Fibroblast of the aortic adventitia (primary cell): ENCODE measurements around the gene NT5DC3. TPM values are rescaled to one million over a fixed set of nuclear protein-coding genes. Genes with fewer than 3 reads are reported as not detected.

Experiments
- DNase-seq: peaks from one replicate; pipeline ENCODE4 v3.0.0-alpha.2; 2010; ENCODE audit warnings: low read depth
- H3K4me3 ChIP-seq: 2 replicates; pipeline ENCODE4 v1.5.1; 2011; ENCODE audit warnings: low read depth, mild to moderate bottlenecking, control low read depth, low read length, moderate library complexity
- total RNA-seq: library from RNA; depleted of rRNA; stranded (reverse); fragments of >200 nt; gene quantifications from 2 replicates; pipeline ENCODE4 v1.2.3, GENCODE V29; 2012; ENCODE audit warnings: low replicate concordance
- TF ChIP-seq, protein P1 (sequence below): IDR thresholded peaks from 2 replicates; pipeline ENCODE4 v1.5.1; 2011; ENCODE audit warnings: mild to moderate bottlenecking, low read length, control low read depth, inconsistent platforms; ENCODE audit not compliant: insufficient read depth

Gene NT5DC3
- total RNA-seq, 1 donor: 11.7 TPM

DNA sequence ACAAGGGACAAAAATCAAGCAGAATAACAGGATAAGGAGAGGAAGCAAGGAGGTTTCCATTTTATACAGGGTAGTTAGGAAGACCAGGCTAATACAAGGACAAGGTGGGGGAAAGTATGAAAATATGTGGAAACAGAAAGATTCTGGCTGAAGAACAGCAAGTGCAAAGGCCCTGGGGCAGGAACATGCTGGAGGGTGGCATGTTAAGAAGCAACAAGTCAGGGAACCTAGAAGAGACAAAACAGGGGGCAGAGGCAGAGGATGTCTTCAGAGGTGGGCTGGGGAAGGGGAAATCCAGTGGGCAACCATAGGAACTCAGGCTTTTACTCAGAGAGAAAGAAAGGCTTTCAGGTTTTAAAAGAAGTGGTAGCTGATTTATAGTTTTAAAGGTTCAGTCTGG is 54.8 kb downstream of the NT5DC3 start:
- TF ChIP-seq, protein P1, sequence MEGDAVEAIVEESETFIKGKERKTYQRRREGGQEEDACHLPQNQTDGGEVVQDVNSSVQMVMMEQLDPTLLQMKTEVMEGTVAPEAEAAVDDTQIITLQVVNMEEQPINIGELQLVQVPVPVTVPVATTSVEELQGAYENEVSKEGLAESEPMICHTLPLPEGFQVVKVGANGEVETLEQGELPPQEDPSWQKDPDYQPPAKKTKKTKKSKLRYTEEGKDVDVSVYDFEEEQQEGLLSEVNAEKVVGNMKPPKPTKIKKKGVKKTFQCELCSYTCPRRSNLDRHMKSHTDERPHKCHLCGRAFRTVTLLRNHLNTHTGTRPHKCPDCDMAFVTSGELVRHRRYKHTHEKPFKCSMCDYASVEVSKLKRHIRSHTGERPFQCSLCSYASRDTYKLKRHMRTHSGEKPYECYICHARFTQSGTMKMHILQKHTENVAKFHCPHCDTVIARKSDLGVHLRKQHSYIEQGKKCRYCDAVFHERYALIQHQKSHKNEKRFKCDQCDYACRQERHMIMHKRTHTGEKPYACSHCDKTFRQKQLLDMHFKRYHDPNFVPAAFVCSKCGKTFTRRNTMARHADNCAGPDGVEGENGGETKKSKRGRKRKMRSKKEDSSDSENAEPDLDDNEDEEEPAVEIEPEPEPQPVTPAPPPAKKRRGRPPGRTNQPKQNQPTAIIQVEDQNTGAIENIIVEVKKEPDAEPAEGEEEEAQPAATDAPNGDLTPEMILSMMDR: no peak
- H3K4me3 ChIP-seq: no peak overlapping the region
- no peak for DNase-seq

- H3K4me3 ChIP-seq: no peak overlapping the region
- TF ChIP-seq, protein P1: no peak
- no peak for DNase-seq
Observed at GRCh38 chr12:103785243-103786031, 55.6 kb downstream of the NT5DC3 start.

- TF ChIP-seq, protein P1: no peak
- DNase-seq: no peak
- H3K4me3 ChIP-seq: no peak overlapping the region
Observed at GRCh38 chr12:103783744-103784664, 57.0 kb downstream of the NT5DC3 start.

- TF ChIP-seq, protein P1: no peak
- DNase-seq: no peak
- no peak overlapping the region for H3K4me3 ChIP-seq
Observed at GRCh38 chr12:103782399-103782798, 58.6 kb downstream of the NT5DC3 start.

GRCh38 chr12:103780992-103781391 is 60.0 kb downstream of the NT5DC3 start:
- TF ChIP-seq, protein P1: no peak
- H3K4me3 ChIP-seq: no peak overlapping the region
- no peak for DNase-seq

DNA sequence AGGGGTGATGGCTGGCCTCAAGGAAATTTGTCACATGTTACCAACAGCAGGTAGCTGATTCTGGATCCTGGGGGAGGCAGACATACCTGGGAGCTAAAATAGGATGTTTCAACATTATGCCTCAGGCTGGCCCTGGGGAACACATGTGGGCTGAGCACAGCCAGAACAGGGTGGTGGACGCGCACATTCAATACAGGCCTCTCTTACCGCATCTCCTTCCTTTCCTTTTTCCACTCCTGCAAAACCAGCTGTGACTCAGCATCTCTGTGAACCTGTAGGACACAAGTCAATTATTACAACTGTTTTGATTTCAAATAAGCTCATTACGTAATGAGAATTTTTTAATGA is 61.0 kb downstream of the NT5DC3 start:
- TF ChIP-seq, protein P1: no peak
- H3K4me3 ChIP-seq: no peak overlapping the region
- no peak for DNase-seq
